GM12878 (cell line): ENCODE measurements around the gene SPATA20. TPM values are rescaled to one million over a fixed set of nuclear protein-coding genes. Genes with fewer than 3 reads are reported as not detected.

Experiments
- ATAC-seq: fragments of 200-7000 bp; cut with Tn5 transposase; 3 replicates; pipeline ENCODE4 v1.9.1; 2020; ENCODE audit warnings: mild to moderate bottlenecking, moderate library complexity
- BruUV-seq: library from RNA; stranded (reverse); fragments of 400-500 nt; replicated peaks from 2 replicates; lab custom pipeline; 2021; lab: Mats Ljungman, UMichigan
- CTCF ChIA-PET: fragments of 300-600 bp; sonication (Branson Sonifier 250); formaldehyde crosslinking; extraction: SDS; loops from one replicate; lab custom pipeline; 2021; ENCODE audit warnings: inconsistent platforms; lab: Yijun Ruan, JAX
- POLR2A ChIA-PET: fragments of 350-600 bp; formaldehyde crosslinking; extraction: SDS; loops from one replicate; lab custom pipeline; 2021; ENCODE audit warnings: inconsistent platforms; lab: Charles Lee
- RAD21 ChIA-PET: fragments of 300-600 bp; sonication (Branson Sonifier 250); formaldehyde crosslinking; loops from one replicate; lab custom pipeline; 2023; ENCODE audit warnings: antibody characterized with exemption; ENCODE audit not compliant: unreplicated experiment; lab: Charles Lee
- SMC1A ChIA-PET: fragments of 300-600 bp; sonication (Branson Sonifier 250); formaldehyde crosslinking; loops from one replicate; lab custom pipeline; 2023; ENCODE audit not compliant: unreplicated experiment, uncharacterized antibody; lab: Charles Lee
- DNase-seq: peaks from one replicate; pipeline ENCODE4 v3.0.0-alpha.2; 2011; ENCODE audit warnings: low read depth, low spot score
- FAIRE-seq: peaks from 3 replicates; lab custom pipeline; 2011; peaks lifted over from hg19 to GRCh38; lab: Jason Lieb, UNC
- H2AFZ ChIP-seq: 2 replicates; pipeline ENCODE4 v1.6.0; 2011; ENCODE audit warnings: low read depth, low read length, control low read depth; ENCODE audit not compliant: control insufficient read depth
- H3K27ac ChIP-seq: 2 replicates; pipeline ENCODE4 v1.5.1; 2011; ENCODE audit warnings: control low read depth; ENCODE audit not compliant: control insufficient read depth, insufficient read depth
- H3K27me3 ChIP-seq, 2 experiments: replicated peaks in 1 of 2; 2 replicates each; pipeline versions ENCODE4 v1.6.0 to v1.6.1; 2011; ENCODE audit warnings: low read length in 1 of 2; ENCODE audit not compliant: control insufficient read depth in 2 of 2, insufficient read depth in 2 of 2
- H3K36me3 ChIP-seq, 2 experiments: 2 replicates each; pipeline ENCODE4 v1.5.1; 2011; ENCODE audit warnings: low read length in 1 of 2; ENCODE audit not compliant: control insufficient read depth in 2 of 2, insufficient read depth in 2 of 2
- H3K4me1 ChIP-seq: 2 replicates; pipeline ENCODE4 v1.6.1; 2011; ENCODE audit warnings: mild to moderate bottlenecking, low read length, moderate library complexity, mixed read lengths; ENCODE audit not compliant: control insufficient read depth, insufficient read depth
- H3K4me2 ChIP-seq: 2 replicates; pipeline ENCODE4 v1.6.0; 2011; ENCODE audit warnings: control low read depth; ENCODE audit not compliant: control insufficient read depth, insufficient read depth
- H3K4me3 ChIP-seq: fragments of 200-600 bp; sonication (generic); 2 replicates; pipeline ENCODE4 v1.5.1; 2016
- H3K79me2 ChIP-seq: 2 replicates; pipeline ENCODE4 v1.6.0; 2011; ENCODE audit warnings: low read length; ENCODE audit not compliant: control insufficient read depth, insufficient read depth
- H3K9ac ChIP-seq: 2 replicates; pipeline ENCODE4 v1.8.0; 2011; ENCODE audit warnings: low read length, control low read depth, mixed read lengths; ENCODE audit not compliant: control insufficient read depth, insufficient read depth
- H3K9me3 ChIP-seq: replicated peaks from 3 replicates; pipeline ENCODE4 v1.5.1; 2011; ENCODE audit warnings: mild to moderate bottlenecking, low read length; ENCODE audit not compliant: control insufficient read depth, insufficient read depth
- H4K20me1 ChIP-seq: 2 replicates; pipeline ENCODE4 v1.6.0; 2011; ENCODE audit not compliant: control insufficient read depth, insufficient read depth
- ATF7 ChIP-seq: fragments of 450-650 bp; IDR thresholded peaks from 2 replicates; pipeline ENCODE4 v1.6.1; 2016; ENCODE audit warnings: low read depth, mild to moderate bottlenecking
- CHD2 ChIP-seq: IDR thresholded peaks from 2 replicates; pipeline ENCODE4 v1.6.1; 2011; ENCODE audit warnings: low read depth, low read length, improper control_type of control experiment, borderline replicate concordance
- GABPA ChIP-seq: IDR thresholded peaks from 2 replicates; pipeline ENCODE4 v1.6.1; 2014; ENCODE audit warnings: antibody characterized with exemption, low read depth, mild to moderate bottlenecking, inconsistent platforms
- MEF2B ChIP-seq: fragments of 450-650 bp; IDR thresholded peaks from 2 replicates; pipeline ENCODE4 v1.6.1; 2018; ENCODE audit warnings: mild to moderate bottlenecking, moderate library complexity; ENCODE audit not compliant: partially characterized antibody, poor library complexity, severe bottlenecking
- PML ChIP-seq: IDR thresholded peaks from 2 replicates; pipeline ENCODE4 v1.6.1; 2012; ENCODE audit warnings: low read length, inconsistent platforms
- SIX5 ChIP-seq: IDR thresholded peaks from 2 replicates; pipeline ENCODE4 v1.6.1; 2011; ENCODE audit warnings: mild to moderate bottlenecking, low read depth, low read length, moderate library complexity; ENCODE audit not compliant: severe bottlenecking
- SMARCA5 ChIP-seq: fragments of 450-650 bp; IDR thresholded peaks from 2 replicates; pipeline ENCODE4 v1.6.1; 2017; ENCODE audit warnings: mild to moderate bottlenecking
- TCF3 ChIP-seq: IDR thresholded peaks from 2 replicates; pipeline ENCODE4 v1.6.1; 2012; ENCODE audit warnings: low read depth, mild to moderate bottlenecking, low read length, borderline replicate concordance; ENCODE audit not compliant: insufficient read depth
- ZNF207 ChIP-seq: fragments of 450-650 bp; IDR thresholded peaks from 2 replicates; pipeline ENCODE4 v1.6.1; 2014; ENCODE audit warnings: antibody characterized with exemption, mild to moderate bottlenecking, borderline replicate concordance
- WGBS: methylation state at CpG from one replicate; pipeline ENCODE4 v1.1.6; 2016; ENCODE audit warnings: low lambda C conversion rate; ENCODE audit not compliant: insufficient replicate concordance, insufficient coverage; ENCODE audit errors: missing lambda C conversion rate; 5-methylcytosine and 5-hydroxymethylcytosine counted together
- in situ Hi-C: fragments of 300-500 bp; cut with MboI; formaldehyde crosslinking; loops from 9 replicates; pipeline ENCODE4 v1.14.3; 2018; ENCODE audit warnings: mixed read lengths
- intact Hi-C: fragments of 100-400 bp; cut with micrococcal nuclease; formaldehyde crosslinking; loops from one replicate; pipeline ENCODE4 v1.14.2; 2022; ENCODE audit not compliant: unreplicated experiment
- polyA plus RNA-seq, 11 experiments: library from polyadenylated mRNA; depleted of rRNA in 4 of 11; unstranded in 6 of 11; stranded (reverse) in 5 of 11; fragments of >200 nt; fragmentation: Nextera tagmentation in 4 of 11; fragmentation: Illumina TruSeq in 1 of 11; extraction: Ambion mirVana in 4 of 11; extraction: Trizol in 1 of 11; gene quantifications; 1 replicate in 1 of 11; 2 replicates in 10 of 11; pipeline versions ENCODE4 v1.2.1 to v1.2.3, GENCODE V29; 2011 to 2016; ENCODE audit warnings: inconsistent platforms in 2 of 11, missing spikeins in 2 of 11, low read depth in 1 of 11
- total RNA-seq, 4 experiments: library from RNA; depleted of rRNA in 3 of 4; stranded (reverse); fragments of >200 nt in 3 of 4; fragmentation: Illumina TruSeq in 1 of 4; extraction: Trizol in 1 of 4; gene quantifications; 2 replicates each; pipeline versions ENCODE4 v1.2.1 to v1.2.3, GENCODE V29; 2013 to 2021
- TF ChIP-seq, protein P1 (sequence below): IDR thresholded peaks from 2 replicates; pipeline ENCODE4 v1.6.1; 2011; ENCODE audit warnings: borderline replicate concordance, low read depth, mild to moderate bottlenecking, moderate library complexity, mixed read lengths, low read length; ENCODE audit not compliant: insufficient read depth; ENCODE audit errors: extremely low read length
- TF ChIP-seq, protein P2 (sequence below): IDR thresholded peaks from 2 replicates; pipeline ENCODE4 v1.6.1; 2012; ENCODE audit warnings: low read depth, low read length, improper control_type of control experiment
- TF ChIP-seq, protein P3 (sequence below), 3 experiments: IDR thresholded peaks in 2 of 3; conservative IDR thresholded peaks in 1 of 3; 2 replicates each; pipeline ENCODE4 v1.5.1; 2011; ENCODE audit warnings: low read depth in 3 of 3, low read length in 3 of 3, mild to moderate bottlenecking in 3 of 3, control low read depth in 2 of 3, moderate library complexity in 2 of 3, inconsistent platforms in 1 of 3, mixed read lengths in 1 of 3; ENCODE audit not compliant: control insufficient read depth in 2 of 3, insufficient read depth in 1 of 3; ENCODE audit errors: extremely low read depth in 1 of 3

SPATA20 gene
- total and polyA plus RNA-seq, 10 of the 15 experiments (the other 5 are each of a cell fraction or from before 2014, with no cell fraction given) = 2.1 to 69.8 (median 26.6) TPM

DNA sequence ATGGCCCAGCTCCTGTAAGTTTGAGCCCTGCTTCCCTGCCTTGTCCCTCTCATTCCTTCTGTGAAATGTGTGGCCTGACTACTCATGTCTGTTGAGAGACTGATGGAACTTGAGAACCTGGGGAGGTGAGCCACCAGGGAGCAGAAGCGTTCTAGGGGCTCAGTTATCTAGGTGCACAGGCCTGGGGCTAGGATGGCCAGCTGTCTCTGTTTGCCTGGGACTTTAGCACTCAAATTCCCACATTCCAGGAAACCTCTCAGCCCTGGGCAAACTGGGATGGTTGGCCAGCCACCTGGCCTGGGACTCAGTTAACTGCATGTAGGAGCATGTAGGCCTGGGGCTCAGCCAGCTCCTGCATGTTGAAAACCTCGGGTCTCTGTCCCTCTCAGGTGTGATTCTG, 23.8 kb upstream of the SPATA20 start:
- TF ChIP-seq PML (no peak), CHD2 (no peak), GABPA (no peak)
- TF ChIP-seq, protein P1, sequence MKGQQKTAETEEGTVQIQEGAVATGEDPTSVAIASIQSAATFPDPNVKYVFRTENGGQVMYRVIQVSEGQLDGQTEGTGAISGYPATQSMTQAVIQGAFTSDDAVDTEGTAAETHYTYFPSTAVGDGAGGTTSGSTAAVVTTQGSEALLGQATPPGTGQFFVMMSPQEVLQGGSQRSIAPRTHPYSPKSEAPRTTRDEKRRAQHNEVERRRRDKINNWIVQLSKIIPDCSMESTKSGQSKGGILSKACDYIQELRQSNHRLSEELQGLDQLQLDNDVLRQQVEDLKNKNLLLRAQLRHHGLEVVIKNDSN = no peak

DNA sequence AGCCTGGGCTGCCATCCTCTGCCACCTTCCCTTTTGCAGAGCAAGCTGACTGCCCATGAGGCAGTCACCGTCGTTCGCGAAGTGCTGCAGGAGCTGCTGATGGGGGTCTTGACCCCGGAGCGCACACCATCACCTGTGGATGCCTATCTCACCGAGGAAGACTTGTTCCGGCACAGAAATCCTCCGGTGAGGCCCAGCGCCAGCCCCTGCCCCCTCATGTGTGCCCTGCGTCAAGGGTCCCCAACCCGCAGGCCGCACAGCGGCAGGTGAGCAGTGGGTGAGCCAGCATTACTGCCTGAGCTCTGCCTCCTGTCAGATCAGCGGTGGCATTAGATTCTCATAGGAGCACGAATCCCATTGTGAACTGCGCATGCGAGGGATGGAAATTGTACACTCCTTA, 22.1 kb upstream of the SPATA20 start:
- CTCF ChIA-PET = no interaction called here
- Histone ChIP-seq H3K9me3 (no peaks in the 10 kb centered on the region), H3K4me3 (no peak overlapping the region), H3K79me2 (no peaks in the 10 kb centered on the region), H2AFZ (no peak overlapping the region), H3K27me3 (peaks cover 0 to 1% of the 10 kb centered on the region in 2 experiments; a peak in 1 of 4 replicates), H3K36me3 (no peaks in the 10 kb centered on the region), H3K4me2 (no peak overlapping the region), H3K4me1 (no peaks in the 10 kb centered on the region), H3K9ac (no peak overlapping the region), H3K27ac (no peak overlapping the region), H4K20me1 (no peaks in the 10 kb centered on the region)
- ATAC-seq (no peak), DNase-seq (no peak), FAIRE-seq (no peak)
- 80% methylated on average over 18 of the region's 18 CpGs for WGBS
- RAD21 ChIA-PET = no interaction called here
- SMC1A ChIA-PET = interaction anchor here (0.6 kb wide), 1 partner anchor 335 kb away, joined by 3 read pairs; no protein-coding TSS in a partner anchor
- in situ Hi-C loops = no loop called here
- no TSS peak for BruUV-seq
- intact Hi-C loops = no loop called here
- POLR2A ChIA-PET = no interaction called here
- TF ChIP-seq ZNF207 (no peak), SIX5 (no peak), TCF3 (no peak), MEF2B (no peak), ATF7 (no peak), SMARCA5 (no peak)
- TF ChIP-seq, protein P2, sequence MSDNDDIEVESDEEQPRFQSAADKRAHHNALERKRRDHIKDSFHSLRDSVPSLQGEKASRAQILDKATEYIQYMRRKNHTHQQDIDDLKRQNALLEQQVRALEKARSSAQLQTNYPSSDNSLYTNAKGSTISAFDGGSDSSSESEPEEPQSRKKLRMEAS = no peak
- TF ChIP-seq, protein P3, sequence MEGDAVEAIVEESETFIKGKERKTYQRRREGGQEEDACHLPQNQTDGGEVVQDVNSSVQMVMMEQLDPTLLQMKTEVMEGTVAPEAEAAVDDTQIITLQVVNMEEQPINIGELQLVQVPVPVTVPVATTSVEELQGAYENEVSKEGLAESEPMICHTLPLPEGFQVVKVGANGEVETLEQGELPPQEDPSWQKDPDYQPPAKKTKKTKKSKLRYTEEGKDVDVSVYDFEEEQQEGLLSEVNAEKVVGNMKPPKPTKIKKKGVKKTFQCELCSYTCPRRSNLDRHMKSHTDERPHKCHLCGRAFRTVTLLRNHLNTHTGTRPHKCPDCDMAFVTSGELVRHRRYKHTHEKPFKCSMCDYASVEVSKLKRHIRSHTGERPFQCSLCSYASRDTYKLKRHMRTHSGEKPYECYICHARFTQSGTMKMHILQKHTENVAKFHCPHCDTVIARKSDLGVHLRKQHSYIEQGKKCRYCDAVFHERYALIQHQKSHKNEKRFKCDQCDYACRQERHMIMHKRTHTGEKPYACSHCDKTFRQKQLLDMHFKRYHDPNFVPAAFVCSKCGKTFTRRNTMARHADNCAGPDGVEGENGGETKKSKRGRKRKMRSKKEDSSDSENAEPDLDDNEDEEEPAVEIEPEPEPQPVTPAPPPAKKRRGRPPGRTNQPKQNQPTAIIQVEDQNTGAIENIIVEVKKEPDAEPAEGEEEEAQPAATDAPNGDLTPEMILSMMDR (IDR thresholded peaks at IDR 0.05 in 2 of 3, conservative IDR thresholded peaks at IDR 0.05 in 1 of 3; ENCODE audit: control insufficient read depth in 2 of 3, extremely low read depth in 1 of 3, insufficient read depth in 1 of 3, low read depth in 3 of 3, low read length in 3 of 3) = no peak

More for the DNA sequence above, 23.8 kb upstream of the SPATA20 start:
- in situ Hi-C loops = no loop called here
- no peak for DNase-seq
- FAIRE-seq = no peak
- Histone ChIP-seq H2AFZ (no peak overlapping the region), H4K20me1 (no peaks in the 10 kb centered on the region), H3K27ac (no peak overlapping the region), H3K36me3 (no peaks in the 10 kb centered on the region), H3K4me3 (no peak overlapping the region), H3K4me2 (no peak overlapping the region), H3K27me3 (peaks cover 0 to 1% of the 10 kb centered on the region in 2 experiments; a peak in 1 of 4 replicates), H3K4me1 (no peaks in the 10 kb centered on the region), H3K9me3 (no peaks in the 10 kb centered on the region), H3K9ac (no peak overlapping the region), H3K79me2 (no peaks in the 10 kb centered on the region)
- 44% methylated on average over 2 of the region's 2 CpGs for WGBS
- CTCF ChIA-PET = interaction anchor here (0.6 kb wide), 1 partner anchor 104 kb away, joined by 3 read pairs; no protein-coding TSS in a partner anchor
- SMC1A ChIA-PET = no interaction called here
- RAD21 ChIA-PET = no interaction called here
- POLR2A ChIA-PET = no interaction called here
- intact Hi-C loops = no loop called here
- no peak for ATAC-seq
- BruUV-seq = no TSS peak
